H1 (cell line): ENCODE data around the gene SASS6. TPM values are rescaled to one million over a fixed set of nuclear protein-coding genes. Genes with fewer than 3 reads are reported as not detected.

Experiments
- CTCF ChIA-PET: fragments of 300-600 bp; sonication (Branson Sonifier 250); formaldehyde crosslinking; loops from one replicate; lab custom pipeline; 2021; ENCODE audit not compliant: partially characterized antibody; lab: Charles Lee
- POLR2A ChIA-PET: fragments of 300-600 bp; sonication (Branson Sonifier 250); formaldehyde crosslinking; loops from one replicate; lab custom pipeline; 2021; ENCODE audit warnings: inconsistent platforms; ENCODE audit not compliant: partially characterized antibody; lab: Charles Lee
- DNase-seq, 2 experiments: peaks; one replicate each; pipeline versions ENCODE4 v3.0.0 to v3.0.0-alpha.2; 2010 to 2022; ENCODE audit warnings: low spot score in 2 of 2, low read depth in 1 of 2, mixed read lengths in 1 of 2
- FAIRE-seq: peaks from 2 replicates; lab custom pipeline; 2011; peaks lifted over from hg19 to GRCh38; lab: Jason Lieb, UNC
- H2AFZ ChIP-seq: 2 replicates; pipeline ENCODE4 v1.8.1; 2012; ENCODE audit warnings: low read length, inconsistent platforms
- H2AK5ac ChIP-seq: 2 replicates; pipeline ENCODE4 v1.6.1; 2013; ENCODE audit warnings: low read depth, low read length
- H2BK120ac ChIP-seq: replicated peaks from 2 replicates; pipeline ENCODE3; 2013; ENCODE audit warnings: low read depth, low read length, inconsistent platforms
- H2BK12ac ChIP-seq: 2 replicates; pipeline ENCODE4 v1.6.1; 2013; ENCODE audit warnings: low read depth, low read length
- H2BK15ac ChIP-seq: 2 replicates; pipeline ENCODE4 v1.6.1; 2013; ENCODE audit warnings: low read length
- H2BK20ac ChIP-seq: 2 replicates; pipeline ENCODE4 v1.6.1; 2013; ENCODE audit warnings: low read length
- H2BK5ac ChIP-seq: 2 replicates; pipeline ENCODE4 v1.6.1; 2013; ENCODE audit warnings: low read depth, low read length
- H3K14ac ChIP-seq: 2 replicates; pipeline ENCODE4 v1.6.1; 2013; ENCODE audit warnings: inconsistent platforms; ENCODE audit not compliant: insufficient read length
- H3K18ac ChIP-seq: 2 replicates; pipeline ENCODE4 v1.6.1; 2013; ENCODE audit warnings: low read length; ENCODE audit errors: extremely low read depth
- H3K23ac ChIP-seq: 2 replicates; pipeline ENCODE4 v1.6.1; 2013; ENCODE audit warnings: inconsistent platforms; ENCODE audit not compliant: insufficient read length
- H3K23me2 ChIP-seq: 2 replicates; pipeline ENCODE4 v1.6.1; 2013; ENCODE audit warnings: low read depth, low read length
- H3K27ac ChIP-seq: 2 replicates; pipeline ENCODE4 v1.6.1; 2011; ENCODE audit warnings: low read depth, low read length, inconsistent platforms
- H3K27me3 ChIP-seq, 4 experiments: replicated peaks in 1 of 4; 1 replicate in 1 of 4; 2 replicates in 3 of 4; pipeline versions ENCODE4 v1.6.1 to v1.8.1; 2011 to 2013; ENCODE audit warnings: low read length in 3 of 4, mild to moderate bottlenecking in 3 of 4, inconsistent platforms in 2 of 4, mixed read lengths in 2 of 4, moderate library complexity in 1 of 4; ENCODE audit not compliant: control insufficient read depth in 3 of 4, insufficient read depth in 3 of 4; ENCODE audit errors: extremely low read depth in 1 of 4
- H3K36me3 ChIP-seq, 4 experiments: 2 replicates each; pipeline versions ENCODE4 v1.6.1 to v1.8.1; 2011 to 2013; ENCODE audit warnings: mild to moderate bottlenecking in 4 of 4, low read length in 3 of 4, moderate library complexity in 2 of 4, control low read depth in 1 of 4, inconsistent platforms in 1 of 4; ENCODE audit not compliant: insufficient read depth in 4 of 4, control insufficient read depth in 2 of 4
- H3K4ac ChIP-seq: replicated peaks from 2 replicates; pipeline ENCODE3; 2013; ENCODE audit warnings: low read length, low read depth, mixed read lengths, inconsistent platforms; ENCODE audit not compliant: insufficient read length
- H3K4me1 ChIP-seq, 4 experiments: replicated peaks in 1 of 4; 1 replicate in 1 of 4; 2 replicates in 3 of 4; pipeline versions ENCODE4 v1.6.1 to v1.8.1; 2011 to 2013; ENCODE audit warnings: low read length in 3 of 4, inconsistent platforms in 2 of 4, mixed read lengths in 1 of 4; ENCODE audit not compliant: insufficient read depth in 4 of 4, control insufficient read depth in 3 of 4
- H3K4me2 ChIP-seq, 2 experiments: 2 replicates each; pipeline versions ENCODE4 v1.6.1 to v1.8.1; 2011 to 2013; ENCODE audit warnings: low read depth in 2 of 2, low read length in 2 of 2, control low read depth in 1 of 2, inconsistent platforms in 1 of 2, mild to moderate bottlenecking in 1 of 2; ENCODE audit not compliant: insufficient read depth in 1 of 2
- H3K4me3 ChIP-seq, 4 experiments: fragments of 200-600, 300-600 bp in 1 of 4; sonication (generic), shearing (Covaris generic), sonication (Bioruptor Twin) in 1 of 4; 2 replicates each; pipeline versions ENCODE4 v1.5.1 to v1.8.1; 2011 to 2016; ENCODE audit warnings: low read length in 4 of 4, low read depth in 3 of 4, control low read depth in 2 of 4, inconsistent platforms in 2 of 4, mild to moderate bottlenecking in 2 of 4, mixed read lengths in 1 of 4, moderate library complexity in 1 of 4; ENCODE audit not compliant: insufficient read depth in 2 of 4; ENCODE audit errors: extremely low read depth in 1 of 4
- H3K56ac ChIP-seq: replicated peaks from 2 replicates; pipeline ENCODE3; 2013; ENCODE audit warnings: low read depth, mild to moderate bottlenecking, mixed read lengths, low read length, inconsistent platforms; ENCODE audit not compliant: insufficient read length
- H3K79me1 ChIP-seq: 2 replicates; pipeline ENCODE4 v1.6.1; 2013; ENCODE audit warnings: low read depth, low read length, control low read depth
- H3K79me2 ChIP-seq, 2 experiments: 2 replicates each; pipeline versions ENCODE4 v1.6.1 to v1.8.1; 2012 to 2013; ENCODE audit warnings: low read length in 2 of 2, mild to moderate bottlenecking in 2 of 2, inconsistent platforms in 1 of 2; ENCODE audit not compliant: insufficient read depth in 2 of 2, control insufficient read depth in 1 of 2
- H3K9ac ChIP-seq, 4 experiments: replicated peaks in 1 of 4; 1 replicate in 1 of 4; 2 replicates in 3 of 4; pipeline versions ENCODE4 v1.6.1 to v1.8.1; 2011 to 2013; ENCODE audit warnings: low read depth in 3 of 4, low read length in 3 of 4, control low read depth in 2 of 4, mild to moderate bottlenecking in 2 of 4, moderate library complexity in 2 of 4, inconsistent platforms in 1 of 4; ENCODE audit errors: extremely low read depth in 1 of 4
- H3K9me3 ChIP-seq, 2 experiments: 2 replicates each; pipeline versions ENCODE4 v1.6.1 to v1.8.1; 2012 to 2013; ENCODE audit warnings: mild to moderate bottlenecking in 2 of 2, moderate library complexity in 2 of 2, control low read depth in 1 of 2, inconsistent platforms in 1 of 2, low read depth in 1 of 2, low read length in 1 of 2, mixed read lengths in 1 of 2; ENCODE audit not compliant: insufficient read depth in 2 of 2
- H4K20me1 ChIP-seq, 2 experiments: replicated peaks in 1 of 2; 2 replicates each; pipeline versions ENCODE3 to v1.8.1; 2011 to 2013; ENCODE audit warnings: inconsistent platforms in 2 of 2, low read length in 2 of 2, mild to moderate bottlenecking in 1 of 2; ENCODE audit not compliant: insufficient read depth in 2 of 2, control insufficient read depth in 1 of 2
- H4K5ac ChIP-seq: 2 replicates; pipeline ENCODE4 v1.6.1; 2013; ENCODE audit warnings: low read length, low read depth, mixed read lengths, inconsistent platforms; ENCODE audit not compliant: insufficient read length
- H4K8ac ChIP-seq: 2 replicates; pipeline ENCODE4 v1.8.0; 2013; ENCODE audit warnings: mild to moderate bottlenecking, moderate library complexity, low read length, inconsistent platforms; ENCODE audit not compliant: insufficient read depth; ENCODE audit errors: extremely low read depth
- H4K91ac ChIP-seq: replicated peaks from 2 replicates; pipeline ENCODE3; 2013; ENCODE audit warnings: low read length, mixed read lengths, inconsistent platforms; ENCODE audit not compliant: insufficient read length
- ASH2L ChIP-seq: fragments of 200-600, 300-600 bp; sonication (generic); IDR thresholded peaks from one replicate; pipeline ENCODE4 v1.7.1; 2017; ENCODE audit warnings: low read length
- ATF2 ChIP-seq: IDR thresholded peaks from 2 replicates; pipeline ENCODE4 v1.6.1; 2012; ENCODE audit warnings: low read length, inconsistent platforms
- BACH1 ChIP-seq: IDR thresholded peaks from 2 replicates; pipeline ENCODE4 v1.6.1; 2012; ENCODE audit warnings: low read length, improper control_type of control experiment
- CBX5 ChIP-seq: fragments of 300-800, 300-1000 bp; sonication (generic); IDR thresholded peaks from 2 replicates; pipeline ENCODE4 v1.7.1; 2016; ENCODE audit warnings: antibody characterized with exemption, low read length, low read depth
- PHF8 ChIP-seq: fragments of 200-600 bp; sonication (generic); conservative IDR thresholded peaks from 2 replicates; pipeline ENCODE4 v1.7.1; 2012; ENCODE audit warnings: low read depth, mild to moderate bottlenecking, inconsistent platforms, low read length, moderate library complexity
- POLR2A ChIP-seq, 2 experiments: IDR thresholded peaks; 1 replicate in 1 of 2; 2 replicates in 1 of 2; pipeline ENCODE4 v1.6.1; 2011; ENCODE audit warnings: low read depth in 2 of 2, low read length in 2 of 2, mild to moderate bottlenecking in 2 of 2; ENCODE audit errors: control extremely low read depth in 1 of 2
- WGBS, 2 experiments: shearing (Covaris generic) in 1 of 2; methylation state at CpG; one replicate each; pipeline versions ENCODE4 v1.1.6 to v1.1.7; 2013 to 2015; ENCODE audit warnings: low lambda C conversion rate in 2 of 2, mixed read lengths in 2 of 2, inconsistent platforms in 1 of 2, low coverage in 1 of 2, missing lambda C conversion rate in 1 of 2; ENCODE audit not compliant: insufficient replicate concordance in 2 of 2, insufficient coverage in 1 of 2, insufficient read length in 1 of 2; ENCODE audit errors: extremely low coverage in 1 of 2, missing lambda C conversion rate in 1 of 2; 5-methylcytosine and 5-hydroxymethylcytosine counted together
- polyA plus RNA-seq, 7 experiments: library from polyadenylated mRNA; depleted of rRNA in 3 of 7; stranded (reverse) in 5 of 7; unstranded in 2 of 7; fragments of >200 nt in 5 of 7; fragments of 200-250 nt in 2 of 7; gene quantifications; 1 replicate in 5 of 7; 2 replicates in 1 of 7; 4 replicates in 1 of 7; pipeline versions ENCODE4 v1.2.1 to v1.2.3, GENCODE V29; 2011 to 2013; ENCODE audit warnings: missing spikeins in 2 of 7, mixed read lengths in 2 of 7
- total RNA-seq: library from RNA; stranded (reverse); fragmentation: NEBNext Ultra II Directional; extraction: Animal tissue kit (Norgen Biotek cat#: 25700); gene quantifications from 2 replicates; pipeline ENCODE4 v1.2.1, GENCODE V29; 2021

The SASS6 gene
- total and polyA plus RNA-seq, 2 of the 8 experiments (the other 6 are each of a cell fraction or from before 2014, with no cell fraction given), result 1.2 to 13.8 TPM

- Histone ChIP-seq H2BK15ac (no peak overlapping the region), H3K23ac (no peak overlapping the region), H3K79me2 (peaks cover 9 to 73% of the 10 kb centered on the region in 2 experiments), H3K36me3 (no peaks in the 10 kb centered on the region), H3K4me2 (peak overlapping the region; percentile 62 to 67), H4K5ac (no peak overlapping the region), H2AFZ (no peak overlapping the region), H3K27me3 (no peaks in the 10 kb centered on the region), H3K27ac (no peak overlapping the region), H3K18ac (no peak overlapping the region), H3K4ac (no peak overlapping the region), H3K23me2 (no peaks in the 10 kb centered on the region), H3K9ac (peak overlapping the region in 2 of 4 experiments; percentile 61 to 89; a peak in 2 of 7 replicates), H2BK12ac (no peak overlapping the region), H2AK5ac (no peak overlapping the region), H3K14ac (no peak overlapping the region), H3K56ac (no peak overlapping the region), H2BK120ac (no peak overlapping the region), H3K9me3 (no peaks in the 10 kb centered on the region), H3K4me1 (peaks cover 0 to 5% (median 0%) of the 10 kb centered on the region in 4 experiments; a peak in 2 of 7 replicates), H3K79me1 (peaks cover 2% of the 10 kb centered on the region; the same call in 1 of the 2 replicates), H3K4me3 (peak overlapping the region; percentile 79 to 96 (median 96)), H4K20me1 (peaks cover 0 to 7% of the 10 kb centered on the region in 2 experiments), H2BK20ac (no peak overlapping the region), H4K91ac (no peak overlapping the region), H4K8ac (no peak overlapping the region), H2BK5ac (no peak overlapping the region)
- DNase-seq, result no peak
- ChIA-PET POLR2A (no interaction called here), CTCF (no interaction called here)
- 76% methylated on average over 8 of the region's 8 CpGs; no CpG with 5 or more reads in 1 of the 2 experiments for WGBS, 2 experiments
- no peak for FAIRE-seq
- TF ChIP-seq BACH1 (no peak), PHF8 (no peak), CBX5 (no peak), ATF2 (no peak), POLR2A (IDR thresholded peaks at IDR 0.05; ENCODE audit: control extremely low read depth in 1 of 2, low read depth in 2 of 2, low read length in 2 of 2) (no peak), ASH2L (no peak)
These were observed 1.1 kb downstream of the SASS6 start for GRCh38 chr1:100131623-100132022.
